WI38 (cell line): ENCODE measurements around the gene ZNF837.

Experiments used
- H3K4me3 ChIP-seq: 2 replicates; pipeline ENCODE4 v1.5.1; 2011; ENCODE audit warnings: low read depth, mild to moderate bottlenecking, control low read depth, low read length
- TF ChIP-seq, protein P1 (sequence below): IDR thresholded peaks from 2 replicates; pipeline ENCODE4 v1.5.1; 2012; ENCODE audit warnings: low read depth, mild to moderate bottlenecking, control low read depth, low read length

The ZNF837 gene

DNA sequence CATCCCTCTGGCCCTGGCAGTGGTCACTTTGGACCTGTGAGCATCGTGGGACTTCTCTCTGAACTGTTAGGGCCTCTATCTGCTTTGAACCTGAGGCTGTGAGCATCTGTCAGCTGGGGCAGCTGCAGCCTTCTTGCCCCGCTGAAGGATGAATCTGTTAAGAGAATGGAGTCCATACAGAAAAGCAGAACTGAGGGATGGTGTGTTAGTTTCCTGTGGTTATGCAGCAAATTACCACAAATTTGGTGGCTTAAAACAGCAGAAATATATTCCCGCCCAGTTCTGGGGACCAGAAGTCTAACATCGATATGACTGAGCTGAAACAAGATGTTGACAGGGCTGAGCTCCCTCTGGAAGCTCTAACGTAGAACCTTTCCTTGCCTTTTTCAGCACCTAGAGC lies 16.7 kb downstream of the ZNF837 start:
- no peak overlapping the region for H3K4me3 ChIP-seq
- TF ChIP-seq, protein P1, sequence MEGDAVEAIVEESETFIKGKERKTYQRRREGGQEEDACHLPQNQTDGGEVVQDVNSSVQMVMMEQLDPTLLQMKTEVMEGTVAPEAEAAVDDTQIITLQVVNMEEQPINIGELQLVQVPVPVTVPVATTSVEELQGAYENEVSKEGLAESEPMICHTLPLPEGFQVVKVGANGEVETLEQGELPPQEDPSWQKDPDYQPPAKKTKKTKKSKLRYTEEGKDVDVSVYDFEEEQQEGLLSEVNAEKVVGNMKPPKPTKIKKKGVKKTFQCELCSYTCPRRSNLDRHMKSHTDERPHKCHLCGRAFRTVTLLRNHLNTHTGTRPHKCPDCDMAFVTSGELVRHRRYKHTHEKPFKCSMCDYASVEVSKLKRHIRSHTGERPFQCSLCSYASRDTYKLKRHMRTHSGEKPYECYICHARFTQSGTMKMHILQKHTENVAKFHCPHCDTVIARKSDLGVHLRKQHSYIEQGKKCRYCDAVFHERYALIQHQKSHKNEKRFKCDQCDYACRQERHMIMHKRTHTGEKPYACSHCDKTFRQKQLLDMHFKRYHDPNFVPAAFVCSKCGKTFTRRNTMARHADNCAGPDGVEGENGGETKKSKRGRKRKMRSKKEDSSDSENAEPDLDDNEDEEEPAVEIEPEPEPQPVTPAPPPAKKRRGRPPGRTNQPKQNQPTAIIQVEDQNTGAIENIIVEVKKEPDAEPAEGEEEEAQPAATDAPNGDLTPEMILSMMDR, result no peak

DNA sequence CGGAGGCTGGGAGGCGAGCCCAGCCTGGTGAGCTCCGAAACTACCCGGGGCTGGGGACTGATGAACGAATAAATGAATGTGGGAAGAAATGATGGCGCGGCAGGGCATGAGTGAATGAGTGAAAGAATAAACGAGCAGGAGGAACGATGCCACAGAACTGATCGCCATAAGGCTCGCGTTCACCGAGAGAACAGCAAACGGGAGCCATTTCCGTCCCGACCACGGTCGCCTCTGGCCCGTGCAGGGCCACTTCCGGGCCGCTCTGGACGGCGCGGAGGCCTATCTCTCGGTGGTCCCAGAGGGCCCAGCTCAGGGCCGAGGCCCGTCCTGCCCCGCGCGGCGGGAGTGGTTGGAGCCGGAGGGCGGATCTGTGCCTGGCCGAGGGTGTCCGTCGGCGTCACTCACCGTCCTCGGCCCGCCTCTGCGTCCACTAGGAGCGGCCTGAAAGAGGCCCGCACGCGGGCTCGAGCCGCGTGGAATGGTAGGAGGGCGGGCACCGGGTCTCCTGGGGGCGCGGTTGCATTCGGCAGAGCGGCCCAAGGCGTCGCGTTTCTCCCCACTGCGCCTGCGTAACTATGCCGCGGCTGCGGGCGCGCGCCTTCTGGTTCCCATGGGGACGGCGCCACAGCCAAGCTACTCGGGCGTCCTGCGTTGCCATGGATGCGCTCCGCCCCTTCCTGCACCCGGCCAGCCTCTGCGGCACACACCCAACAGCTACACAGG lies 18.4 kb downstream of the ZNF837 start, which contains the start of gene ZNF497:
Gene ZNF497 (minus strand): TSS at position 480 of the 723 bp plus-strand sequence. CDS start 5,116 bp downstream, outside the sequence.
- TF ChIP-seq, protein P1, result no peak
- peak within 1 kb of the TSS; percentile 67 for H3K4me3 ChIP-seq

DNA sequence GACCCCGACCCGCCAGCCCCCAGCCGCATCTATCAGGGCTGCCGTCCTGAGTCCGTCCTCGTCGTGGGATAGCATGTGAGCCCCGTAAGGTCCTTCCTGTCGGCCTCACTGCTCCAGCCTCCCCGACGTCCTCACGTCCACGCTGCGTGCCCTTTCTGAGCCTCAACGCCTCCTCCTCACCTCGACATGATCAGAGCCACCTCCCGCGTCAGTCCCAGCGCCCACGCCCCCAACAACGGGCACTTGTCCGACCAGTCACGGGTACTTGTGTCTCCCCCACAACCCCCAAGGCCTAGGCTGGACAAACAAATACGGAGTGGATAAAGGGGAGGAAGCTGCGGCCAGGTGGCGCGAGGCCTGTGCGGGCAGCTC lies 18.9 kb downstream of the ZNF837 start:
- TF ChIP-seq, protein P1, result no peak

DNA sequence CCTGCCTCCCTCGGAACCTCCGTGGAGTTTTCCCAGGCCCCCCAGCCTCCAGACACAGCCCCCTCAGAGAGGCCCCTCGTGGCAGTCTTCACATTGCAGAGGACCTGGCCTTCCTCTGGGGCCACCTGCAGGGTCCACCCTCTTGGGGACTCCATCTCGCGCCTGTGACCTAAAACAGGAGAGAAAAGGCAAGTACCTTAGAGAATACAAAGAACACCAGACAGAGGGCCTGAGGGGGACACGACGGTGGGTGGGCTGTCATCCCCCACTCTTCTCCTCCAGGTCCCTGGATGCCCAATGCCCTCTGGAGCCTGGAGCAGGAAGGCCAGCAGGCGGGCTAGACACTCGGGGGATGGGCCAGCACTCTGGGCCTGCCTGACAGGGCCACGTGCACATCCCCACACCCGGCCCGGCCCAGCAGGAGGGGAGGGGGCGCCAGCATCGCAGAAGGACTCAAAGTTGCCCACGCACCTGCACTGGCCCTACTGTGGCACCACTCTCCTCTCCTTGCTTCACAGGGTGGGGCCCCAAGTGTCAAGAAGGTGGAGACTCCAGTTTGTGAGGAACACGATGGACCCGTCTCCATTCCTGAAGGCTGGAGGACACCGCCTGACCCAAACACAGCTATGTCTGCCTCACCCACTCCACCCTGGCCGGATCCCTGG lies 23.2 kb downstream of the ZNF837 start:
- TF ChIP-seq, protein P1, result no peak
- no peak overlapping the region for H3K4me3 ChIP-seq

More for the DNA sequence above, 18.9 kb downstream of the ZNF837 start:
- H3K4me3 ChIP-seq, result peak overlapping the region; percentile 67

DNA sequence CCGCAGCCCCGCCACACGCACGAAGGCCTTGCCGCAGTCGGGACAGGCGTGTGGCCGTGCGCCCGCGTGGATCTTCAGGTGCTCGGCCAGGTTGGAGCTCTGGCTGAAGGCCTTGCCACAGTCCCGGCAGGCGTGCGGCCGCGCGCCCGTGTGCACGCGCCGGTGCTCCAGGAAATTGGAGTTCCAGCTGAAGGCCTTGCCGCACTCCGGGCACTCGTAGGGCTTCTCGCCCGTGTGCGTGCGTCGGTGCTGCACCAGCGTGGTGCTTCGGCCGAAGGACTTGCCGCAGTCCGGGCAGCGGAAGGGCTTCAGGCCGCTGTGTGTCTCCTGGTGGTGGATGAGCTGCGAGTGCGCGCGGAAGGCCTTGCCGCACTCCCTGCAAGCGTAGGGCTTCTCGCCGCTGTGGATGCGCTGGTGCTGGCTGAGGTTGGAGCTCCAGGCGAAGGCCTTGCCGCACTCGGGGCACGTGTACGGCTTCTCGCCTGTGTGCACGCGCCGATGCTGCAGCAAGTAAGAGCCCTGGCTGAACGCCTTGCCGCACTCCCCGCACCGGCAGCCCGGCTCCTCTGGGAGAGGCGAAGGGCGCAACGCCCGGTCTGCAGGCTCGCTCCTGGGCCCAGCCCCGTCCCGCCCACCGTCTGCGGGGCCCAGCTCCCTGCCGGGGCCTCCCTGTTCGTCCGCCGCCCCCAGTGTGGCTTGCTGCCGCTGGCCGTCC lies 23.9 kb downstream of the ZNF837 start:
- H3K4me3 ChIP-seq, result peak overlapping the region; percentile 29; the same call in 1 of the 2 replicates
- TF ChIP-seq, protein P1, result no peak

DNA sequence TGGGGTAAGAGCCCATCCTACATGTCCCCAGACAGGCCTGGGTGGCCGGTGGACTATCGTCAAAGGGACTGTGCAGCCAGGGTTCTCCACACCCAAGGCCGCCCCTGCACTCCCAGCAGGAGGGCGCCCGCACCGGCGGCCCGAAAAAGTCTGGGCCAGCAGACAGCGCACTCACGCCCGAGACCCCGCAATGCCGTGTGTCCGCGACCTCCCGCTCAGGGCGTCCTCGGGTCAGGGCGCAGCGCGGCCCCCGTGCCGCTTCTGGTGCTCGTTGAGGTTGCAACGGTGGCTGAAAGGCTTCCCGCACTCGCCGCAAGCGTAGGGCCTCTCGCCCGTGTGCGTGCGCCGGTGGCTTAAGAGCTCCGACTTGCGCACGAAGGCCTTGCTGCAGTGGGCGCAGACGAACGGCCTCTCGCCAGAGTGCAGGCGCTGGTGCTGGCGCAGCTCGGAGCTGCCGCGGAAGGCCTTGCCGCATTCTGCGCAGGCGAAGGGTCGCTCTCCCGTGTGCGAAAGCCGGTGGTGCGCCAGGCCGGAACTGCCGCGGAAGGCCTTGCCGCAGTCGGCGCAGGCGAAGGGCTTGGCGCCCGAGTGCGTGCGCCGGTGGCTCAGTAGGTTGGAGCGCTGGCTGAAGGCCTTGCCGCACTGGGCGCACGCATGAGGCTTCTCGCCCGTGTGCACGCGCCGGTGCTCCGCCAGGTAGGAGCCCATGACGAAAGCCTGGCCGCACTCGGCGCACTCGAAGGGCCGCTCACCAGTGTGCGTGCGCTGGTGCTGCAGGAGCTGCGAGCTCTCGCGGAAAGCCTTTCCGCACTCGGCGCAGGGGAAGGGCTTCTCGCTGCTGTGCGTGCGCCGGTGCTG lies 24.7 kb downstream of the ZNF837 start:
- H3K4me3 ChIP-seq, result peak overlapping the region; percentile 29; the same call in 1 of the 2 replicates
- TF ChIP-seq, protein P1, result no peak
